NCI-H128 (cell line): Measurements from ENCODE around the gene GAS2L3.
"Not testable (repeated sequence)": the region's sequence is repeated elsewhere in the genome, so short reads cannot be mapped to it uniquely, and the experiment has no call there.

ENCODE experiments used
- DNase-seq: peaks from one replicate; lab custom pipeline; 2025; ENCODE audit not compliant: unreplicated experiment; lab: John Stamatoyannopoulos, UW

GAS2L3 gene

GRCh38 chr12:100574187-100575074 lies 947 bp downstream of the GAS2L3 start:
- DNase-seq: no peak

GRCh38 chr12:100576331-100577036 lies 3.0 kb downstream of the GAS2L3 start:
- DNase-seq: no peak

- no peak for DNase-seq
Observed at GRCh38 chr12:100578923-100579322, 5.4 kb downstream of the GAS2L3 start.

- DNase-seq: no peak
Observed at GRCh38 chr12:100579844-100580243, 6.4 kb downstream of the GAS2L3 start.

- no peak for DNase-seq
Observed at GRCh38 chr12:100584256-100584655, 10.8 kb downstream of the GAS2L3 start.

GRCh38 chr12:100591979-100592378 lies 18.5 kb downstream of the GAS2L3 start:
- DNase-seq: no peak

GRCh38 chr12:100593490-100593889 lies 20.0 kb downstream of the GAS2L3 start:
- no peak for DNase-seq

GRCh38 chr12:100601626-100602025 lies 28.1 kb downstream of the GAS2L3 start:
- DNase-seq: no peak

- DNase-seq: not testable (repeated sequence)
Observed at GRCh38 chr12:100602997-100603396, 29.5 kb downstream of the GAS2L3 start.

- no peak for DNase-seq
Observed at GRCh38 chr12:100608776-100609175, 35.3 kb downstream of the GAS2L3 start.

GRCh38 chr12:100610666-100611430 lies 37.4 kb downstream of the GAS2L3 start:
- DNase-seq: no peak

- no peak for DNase-seq
Observed at GRCh38 chr12:100612606-100613005, 39.1 kb downstream of the GAS2L3 start.

GRCh38 chr12:100624571-100624970 lies 51.1 kb downstream of the GAS2L3 start:
- DNase-seq: no peak

GRCh38 chr12:100632445-100632892 lies 59.0 kb downstream of the GAS2L3 start:
- DNase-seq: no peak

GRCh38 chr12:100633082-100633785 lies 59.8 kb downstream of the GAS2L3 start:
- not testable (repeated sequence) for DNase-seq

- no peak for DNase-seq
Observed at GRCh38 chr12:100643246-100643645, 69.8 kb downstream of the GAS2L3 start.

- DNase-seq: no peak
Observed at GRCh38 chr12:100646896-100647295, 73.4 kb downstream of the GAS2L3 start.

- DNase-seq: no peak
Observed at GRCh38 chr12:100651108-100651507, 77.6 kb downstream of the GAS2L3 start.

- DNase-seq: no peak
Observed at GRCh38 chr12:100651694-100652093, 78.2 kb downstream of the GAS2L3 start.

GRCh38 chr12:100652488-100652887 lies 79.0 kb downstream of the GAS2L3 start:
- no peak for DNase-seq

- DNase-seq: no peak
Observed at GRCh38 chr12:100656141-100656540, 82.7 kb downstream of the GAS2L3 start.
